GM21619 (cell line): ENCODE measurements around the gene RNF146.
"Not testable (repeated sequence)": the region's sequence is repeated elsewhere in the genome, so short reads cannot be mapped to it uniquely, and the experiment has no call there.

Source experiments
- ATAC-seq: cut with Tn5 transposase; IDR thresholded peaks from one replicate; pipeline ENCODE4 v1.9.1; 2021; ENCODE audit not compliant: unreplicated experiment

Gene RNF146

GRCh38 chr6:127282184-127282583 lies 15.5 kb downstream of the RNF146 start:
- ATAC-seq, result no peak

- no peak for ATAC-seq
Observed at GRCh38 chr6:127288705-127289104, 22.0 kb downstream of the RNF146 start.

GRCh38 chr6:127289934-127290333 lies 23.3 kb downstream of the RNF146 start:
- ATAC-seq, result no peak

- ATAC-seq, result peak; percentile 45
Observed at GRCh38 chr6:127290391-127291265, 24.0 kb downstream of the RNF146 start.

GRCh38 chr6:127291495-127291894 lies 24.8 kb downstream of the RNF146 start:
- peak; percentile 83 for ATAC-seq

- no peak for ATAC-seq
Observed at GRCh38 chr6:127297502-127298070, 30.9 kb downstream of the RNF146 start.

- ATAC-seq, result no peak
Observed at GRCh38 chr6:127298475-127298874, 31.8 kb downstream of the RNF146 start.

GRCh38 chr6:127299522-127300240 lies 33.0 kb downstream of the RNF146 start:
- no peak for ATAC-seq

- no peak for ATAC-seq
Observed at GRCh38 chr6:127300411-127300810, 33.7 kb downstream of the RNF146 start.

GRCh38 chr6:127301199-127301700 lies 34.6 kb downstream of the RNF146 start:
- no peak for ATAC-seq

GRCh38 chr6:127302728-127303660 lies 36.3 kb downstream of the RNF146 start:
- peak; percentile 82 for ATAC-seq

- no peak for ATAC-seq
Observed at GRCh38 chr6:127303917-127304316, 37.3 kb downstream of the RNF146 start.

- no peak for ATAC-seq
Observed at GRCh38 chr6:127305741-127306140, 39.1 kb downstream of the RNF146 start.

GRCh38 chr6:127317388-127318128 lies 50.9 kb downstream of the RNF146 start:
- no peak for ATAC-seq

- ATAC-seq, result no peak
Observed at GRCh38 chr6:127319686-127320085, 53.0 kb downstream of the RNF146 start.

GRCh38 chr6:127328043-127328609 lies 61.5 kb downstream of the RNF146 start:
- no peak for ATAC-seq

GRCh38 chr6:127331256-127331655 lies 64.6 kb downstream of the RNF146 start:
- not testable (repeated sequence) for ATAC-seq

GRCh38 chr6:127332383-127332961 lies 65.8 kb downstream of the RNF146 start:
- no peak for ATAC-seq
